Spleen (tissue), 7 donors: Measurements from ENCODE around the gene FST.

Experiments used
- CTCF ChIP-seq, 11 experiments: fragments of 200-600 bp in 7 of 11; fragments of 450-650 bp in 4 of 11; sonication (generic) in 4 of 11; IDR thresholded peaks in 8 of 11; conservative IDR thresholded peaks in 3 of 11; 1 replicate in 7 of 11; 2 replicates in 4 of 11; pipeline versions ENCODE4 v1.4.0 to v1.8.0; 2016 to 2021; ENCODE audit warnings: antibody characterized with exemption in 11 of 11, inconsistent platforms in 4 of 11, mild to moderate bottlenecking in 1 of 11
- POLR2A ChIP-seq, 3 donors: fragments of 450-650 bp; IDR thresholded peaks; one replicate each; pipeline ENCODE4 v1.5.1; 2017; ENCODE audit warnings: antibody characterized with exemption in 3 of 3, mild to moderate bottlenecking in 1 of 3
- POLR2AphosphoS5 ChIP-seq, 3 donors: sonication (generic); formaldehyde crosslinking; IDR thresholded peaks; one replicate each; pipeline ENCODE4 v1.5.1; 2017; ENCODE audit warnings: antibody characterized with exemption in 3 of 3
- donor health status: DM: no; HTN: no; CAD: no; lungs with moderate emphysema.
- donor health status: DM: no; HTN: no; CAD: no.
- donor health status: DM: no; HTN: no; CAD: no.

- TF ChIP-seq CTCF (IDR thresholded peaks at IDR 0.05 in 8 of 11, conservative IDR thresholded peaks at IDR 0.05 in 3 of 11) (no peak), POLR2A (IDR thresholded peaks at IDR 0.05) (no peak), POLR2AphosphoS5 (IDR thresholded peaks at IDR 0.05) (no peak)
Observed at GRCh38 chr5:53463909-53464621, 16.4 kb upstream of the FST start.
